Measurements from ENCODE around the gene SOX6.

The SOX6 gene

GRCh38 chr11:16279524-16279923 is 76.8 kb downstream of the SOX6 start:
- DNase-seq (ENCODE audit: extremely low read depth in 1 of 2, low read depth in 1 of 2): no peak

- no peak for DNase-seq (ENCODE audit: extremely low read depth in 1 of 2, low read depth in 1 of 2)
Observed at GRCh38 chr11:16278979-16279378, 77.4 kb downstream of the SOX6 start.

GRCh38 chr11:16278273-16278672 is 78.1 kb downstream of the SOX6 start:
- DNase-seq (ENCODE audit: extremely low read depth in 1 of 2, low read depth in 1 of 2): no peak

- DNase-seq (ENCODE audit: extremely low read depth in 1 of 2, low read depth in 1 of 2): no peak
Observed at GRCh38 chr11:16276251-16276650, 80.1 kb downstream of the SOX6 start.

- no peak for DNase-seq (ENCODE audit: extremely low read depth in 1 of 2, low read depth in 1 of 2)
Observed at GRCh38 chr11:16271258-16271657, 85.1 kb downstream of the SOX6 start.

GRCh38 chr11:16266021-16266420 is 90.3 kb downstream of the SOX6 start:
- DNase-seq (ENCODE audit: extremely low read depth in 1 of 2, low read depth in 1 of 2): no peak

- no peak for DNase-seq (ENCODE audit: extremely low read depth in 1 of 2, low read depth in 1 of 2)
Observed at GRCh38 chr11:16265022-16265421, 91.3 kb downstream of the SOX6 start.

GRCh38 chr11:16262645-16262955 is 93.7 kb downstream of the SOX6 start:
- no peak for DNase-seq (ENCODE audit: extremely low read depth in 1 of 2, low read depth in 1 of 2)

- DNase-seq (ENCODE audit: extremely low read depth in 1 of 2, low read depth in 1 of 2): no peak
Observed at GRCh38 chr11:16261836-16262644, 94.3 kb downstream of the SOX6 start.

GRCh38 chr11:16252373-16252772 is 104.0 kb downstream of the SOX6 start:
- DNase-seq (ENCODE audit: extremely low read depth in 1 of 2, low read depth in 1 of 2): no peak

GRCh38 chr11:16248248-16248647 is 108.1 kb downstream of the SOX6 start:
- no peak for DNase-seq (ENCODE audit: extremely low read depth in 1 of 2, low read depth in 1 of 2)

- no peak for DNase-seq (ENCODE audit: extremely low read depth in 1 of 2, low read depth in 1 of 2)
Observed at GRCh38 chr11:16242806-16243205, 113.5 kb downstream of the SOX6 start.

- no peak for DNase-seq (ENCODE audit: extremely low read depth in 1 of 2, low read depth in 1 of 2)
Observed at GRCh38 chr11:16240687-16241086, 115.7 kb downstream of the SOX6 start.

- no peak for DNase-seq (ENCODE audit: extremely low read depth in 1 of 2, low read depth in 1 of 2)
Observed at GRCh38 chr11:16239141-16240105, 116.9 kb downstream of the SOX6 start.

- DNase-seq (ENCODE audit: extremely low read depth in 1 of 2, low read depth in 1 of 2): no peak
Observed at GRCh38 chr11:16226245-16226644, 130.1 kb downstream of the SOX6 start.

GRCh38 chr11:16225623-16226022 is 130.7 kb downstream of the SOX6 start:
- no peak for DNase-seq (ENCODE audit: extremely low read depth in 1 of 2, low read depth in 1 of 2)

- no peak for DNase-seq (ENCODE audit: extremely low read depth in 1 of 2, low read depth in 1 of 2)
Observed at GRCh38 chr11:16223558-16223957, 132.8 kb downstream of the SOX6 start.

GRCh38 chr11:16217631-16218030 is 138.7 kb downstream of the SOX6 start:
- no peak for DNase-seq (ENCODE audit: extremely low read depth in 1 of 2, low read depth in 1 of 2)

- no peak for DNase-seq (ENCODE audit: extremely low read depth in 1 of 2, low read depth in 1 of 2)
Observed at GRCh38 chr11:16216831-16217230, 139.5 kb downstream of the SOX6 start.

GRCh38 chr11:16215352-16215751 is 141.0 kb downstream of the SOX6 start:
- DNase-seq (ENCODE audit: extremely low read depth in 1 of 2, low read depth in 1 of 2): no peak

GRCh38 chr11:16211407-16211806 is 144.9 kb downstream of the SOX6 start:
- DNase-seq (ENCODE audit: extremely low read depth in 1 of 2, low read depth in 1 of 2): no peak

- DNase-seq (ENCODE audit: extremely low read depth in 1 of 2, low read depth in 1 of 2): no peak
Observed at GRCh38 chr11:16204261-16204660, 152.1 kb downstream of the SOX6 start.
